H1 (cell line): ENCODE data around the gene PHF3. TPM values are rescaled to one million over a fixed set of nuclear protein-coding genes. Genes with fewer than 3 reads are reported as not detected.

Experiments used
- ASH2L ChIP-seq: fragments of 200-600, 300-600 bp; sonication (generic); IDR thresholded peaks from one replicate; pipeline ENCODE4 v1.7.1; 2017; ENCODE audit warnings: low read length
- CBX5 ChIP-seq: fragments of 300-800, 300-1000 bp; sonication (generic); IDR thresholded peaks from 2 replicates; pipeline ENCODE4 v1.7.1; 2016; ENCODE audit warnings: antibody characterized with exemption, low read length, low read depth
- CHD7 ChIP-seq: fragments of 300-600 bp; sonication (generic); IDR thresholded peaks from 2 replicates; pipeline ENCODE4 v1.7.1; 2012; ENCODE audit warnings: low read length, moderate library complexity, mild to moderate bottlenecking, inconsistent platforms; ENCODE audit not compliant: insufficient replicate concordance
- MAX ChIP-seq: IDR thresholded peaks from 2 replicates; pipeline ENCODE4 v1.6.1; 2012; ENCODE audit warnings: inconsistent platforms
- RXRA ChIP-seq: IDR thresholded peaks from 2 replicates; pipeline ENCODE4 v1.6.1; 2011; ENCODE audit warnings: low read depth, mild to moderate bottlenecking, low read length, moderate library complexity; ENCODE audit not compliant: insufficient read depth
- SAP30 ChIP-seq: fragments of 300-600 bp; sonication (generic); IDR thresholded peaks from 2 replicates; pipeline ENCODE4 v1.7.1; 2012; ENCODE audit warnings: low read length, moderate library complexity, mild to moderate bottlenecking, inconsistent platforms; ENCODE audit not compliant: insufficient read depth, insufficient replicate concordance
- SIN3A ChIP-seq, 2 experiments: IDR thresholded peaks in 1 of 2; conservative IDR thresholded peaks in 1 of 2; 2 replicates each; pipeline ENCODE4 v1.6.1; 2011 to 2012; ENCODE audit warnings: low read length in 2 of 2, improper control_type of control experiment in 1 of 2, low read depth in 1 of 2, mild to moderate bottlenecking in 1 of 2
- SP4 ChIP-seq: IDR thresholded peaks from 2 replicates; pipeline ENCODE4 v1.6.1; 2012; ENCODE audit warnings: low read length, inconsistent platforms
- TBP ChIP-seq: IDR thresholded peaks from 2 replicates; pipeline ENCODE4 v1.6.1; 2011; ENCODE audit warnings: low read depth, low read length, improper control_type of control experiment
- USF2 ChIP-seq: IDR thresholded peaks from 2 replicates; pipeline ENCODE4 v1.6.1; 2011; ENCODE audit warnings: low read length, improper control_type of control experiment
- YY1 ChIP-seq: IDR thresholded peaks from 2 replicates; pipeline ENCODE4 v1.6.1; 2011; ENCODE audit warnings: low read depth, mild to moderate bottlenecking, low read length
- polyA plus RNA-seq, 7 experiments: library from polyadenylated mRNA; depleted of rRNA in 3 of 7; stranded (reverse) in 5 of 7; unstranded in 2 of 7; fragments of >200 nt in 5 of 7; fragments of 200-250 nt in 2 of 7; gene quantifications; 1 replicate in 5 of 7; 2 replicates in 1 of 7; 4 replicates in 1 of 7; pipeline versions ENCODE4 v1.2.1 to v1.2.3, GENCODE V29; 2011 to 2013; ENCODE audit warnings: missing spikeins in 2 of 7, mixed read lengths in 2 of 7
- total RNA-seq: library from RNA; stranded (reverse); fragmentation: NEBNext Ultra II Directional; extraction: Animal tissue kit (Norgen Biotek cat#: 25700); gene quantifications from 2 replicates; pipeline ENCODE4 v1.2.1, GENCODE V29; 2021

The PHF3 gene
- total and polyA plus RNA-seq, 2 of the 8 experiments (the other 6 are each of a cell fraction or from before 2014, with no cell fraction given) = 10.1 to 69.3 TPM

GRCh38 chr6:63649847-63650265 lies 14.3 kb downstream of the PHF3 start (continued):
- TF ChIP-seq CHD7 (no peak), USF2 (no peak), SAP30 (no peak), RXRA (no peak), MAX (no peak), SP4 (no peak), ASH2L (no peak), CBX5 (no peak), YY1 (no peak), SIN3A (conservative IDR thresholded peaks at IDR 0.05 in 1 of 2, IDR thresholded peaks at IDR 0.05 in 1 of 2; ENCODE audit: low read depth in 1 of 2, low read length in 2 of 2) (no peak), TBP (no peak)
